ENCODE measurements around the gene IL36A.

Gene IL36A

GRCh38 chr2:113012436-113013335, 7.4 kb downstream of the IL36A start:
- no peak for TF ChIP-seq JUND (IDR thresholded peaks at IDR 0.05; ENCODE audit: low read depth)
- in situ Hi-C loops (cut with HindIII; ENCODE audit: low pct_unique_long_range_greater_than_20kb, low sequenced_read_pairs): no loop called here
- DNase-seq (ENCODE audit: low read depth in 1 of 2, low spot score in 1 of 2): no peak

- no peak for DNase-seq (ENCODE audit: low read depth in 1 of 2, low spot score in 1 of 2)
- in situ Hi-C loops (cut with HindIII; ENCODE audit: low pct_unique_long_range_greater_than_20kb, low sequenced_read_pairs): no loop called here
- no peak for TF ChIP-seq JUND (IDR thresholded peaks at IDR 0.05; ENCODE audit: low read depth)
These were observed 8.0 kb downstream of the IL36A start for GRCh38 chr2:113013336-113013661.

GRCh38 chr2:113014067-113014466, 8.8 kb downstream of the IL36A start:
- TF ChIP-seq JUND (IDR thresholded peaks at IDR 0.05; ENCODE audit: low read depth): no peak
- no peak for DNase-seq (ENCODE audit: low read depth in 1 of 2, low spot score in 1 of 2)
- in situ Hi-C loops (cut with HindIII; ENCODE audit: low pct_unique_long_range_greater_than_20kb, low sequenced_read_pairs): no loop called here

GRCh38 chr2:113015042-113015441, 9.8 kb downstream of the IL36A start:
- no peak for DNase-seq (ENCODE audit: low read depth in 1 of 2, low spot score in 1 of 2)
- in situ Hi-C loops (cut with HindIII; ENCODE audit: low pct_unique_long_range_greater_than_20kb, low sequenced_read_pairs): no loop called here
- TF ChIP-seq JUND (IDR thresholded peaks at IDR 0.05; ENCODE audit: low read depth): no peak

GRCh38 chr2:113015655-113016054, 10.4 kb downstream of the IL36A start:
- no peak for TF ChIP-seq JUND (IDR thresholded peaks at IDR 0.05; ENCODE audit: low read depth)
- DNase-seq (ENCODE audit: low read depth in 1 of 2, low spot score in 1 of 2): no peak
- in situ Hi-C loops (cut with HindIII; ENCODE audit: low pct_unique_long_range_greater_than_20kb, low sequenced_read_pairs): no loop called here

- in situ Hi-C loops (cut with HindIII; ENCODE audit: low pct_unique_long_range_greater_than_20kb, low sequenced_read_pairs): no loop called here
- no peak for DNase-seq (ENCODE audit: low read depth in 1 of 2, low spot score in 1 of 2)
- TF ChIP-seq JUND (IDR thresholded peaks at IDR 0.05; ENCODE audit: low read depth): no peak
These were observed 13.2 kb downstream of the IL36A start for GRCh38 chr2:113018509-113018908.

- in situ Hi-C loops (cut with HindIII; ENCODE audit: low pct_unique_long_range_greater_than_20kb, low sequenced_read_pairs): no loop called here
- no peak for DNase-seq (ENCODE audit: low read depth in 1 of 2, low spot score in 1 of 2)
- TF ChIP-seq JUND (IDR thresholded peaks at IDR 0.05; ENCODE audit: low read depth): no peak
These were observed 16.1 kb downstream of the IL36A start for GRCh38 chr2:113021312-113021711.

GRCh38 chr2:113024764-113025163, 19.5 kb downstream of the IL36A start:
- in situ Hi-C loops (cut with HindIII; ENCODE audit: low pct_unique_long_range_greater_than_20kb, low sequenced_read_pairs): no loop called here
- DNase-seq (ENCODE audit: low read depth in 1 of 2, low spot score in 1 of 2): no peak
- no peak for TF ChIP-seq JUND (IDR thresholded peaks at IDR 0.05; ENCODE audit: low read depth)

- DNase-seq (ENCODE audit: low read depth in 1 of 2, low spot score in 1 of 2): no peak
- no peak for TF ChIP-seq JUND (IDR thresholded peaks at IDR 0.05; ENCODE audit: low read depth)
- in situ Hi-C loops (cut with HindIII; ENCODE audit: low pct_unique_long_range_greater_than_20kb, low sequenced_read_pairs): no loop called here
These were observed 20.5 kb downstream of the IL36A start for GRCh38 chr2:113025737-113026136.

GRCh38 chr2:113027691-113028090, 22.4 kb downstream of the IL36A start:
- in situ Hi-C loops (cut with HindIII; ENCODE audit: low pct_unique_long_range_greater_than_20kb, low sequenced_read_pairs): no loop called here
- DNase-seq (ENCODE audit: low read depth in 1 of 2, low spot score in 1 of 2): no peak
- no peak for TF ChIP-seq JUND (IDR thresholded peaks at IDR 0.05; ENCODE audit: low read depth)

GRCh38 chr2:113028112-113028511, 22.9 kb downstream of the IL36A start:
- no peak for DNase-seq (ENCODE audit: low read depth in 1 of 2, low spot score in 1 of 2)
- TF ChIP-seq JUND (IDR thresholded peaks at IDR 0.05; ENCODE audit: low read depth): no peak
- in situ Hi-C loops (cut with HindIII; ENCODE audit: low pct_unique_long_range_greater_than_20kb, low sequenced_read_pairs): no loop called here

- no peak for DNase-seq (ENCODE audit: low read depth in 1 of 2, low spot score in 1 of 2)
- in situ Hi-C loops (cut with HindIII; ENCODE audit: low pct_unique_long_range_greater_than_20kb, low sequenced_read_pairs): no loop called here
- no peak for TF ChIP-seq JUND (IDR thresholded peaks at IDR 0.05; ENCODE audit: low read depth)
These were observed 27.5 kb downstream of the IL36A start for GRCh38 chr2:113032737-113033136.

GRCh38 chr2:113034016-113034415, 28.8 kb downstream of the IL36A start:
- TF ChIP-seq JUND (IDR thresholded peaks at IDR 0.05; ENCODE audit: low read depth): no peak
- in situ Hi-C loops (cut with HindIII; ENCODE audit: low pct_unique_long_range_greater_than_20kb, low sequenced_read_pairs): no loop called here
- DNase-seq (ENCODE audit: low read depth in 1 of 2, low spot score in 1 of 2): no peak

- no peak for DNase-seq (ENCODE audit: low read depth in 1 of 2, low spot score in 1 of 2)
- in situ Hi-C loops (cut with HindIII; ENCODE audit: low pct_unique_long_range_greater_than_20kb, low sequenced_read_pairs): no loop called here
- no peak for TF ChIP-seq JUND (IDR thresholded peaks at IDR 0.05; ENCODE audit: low read depth)
These were observed 31.5 kb downstream of the IL36A start for GRCh38 chr2:113036763-113037162.
